ENCODE data around the gene FNBP1L. TPM values are rescaled to one million over a fixed set of nuclear protein-coding genes. Genes with fewer than 3 reads are reported as not detected.

Gene FNBP1L
- total RNA-seq, 1 donor from 2014 or later: 57.8 TPM

DNA sequence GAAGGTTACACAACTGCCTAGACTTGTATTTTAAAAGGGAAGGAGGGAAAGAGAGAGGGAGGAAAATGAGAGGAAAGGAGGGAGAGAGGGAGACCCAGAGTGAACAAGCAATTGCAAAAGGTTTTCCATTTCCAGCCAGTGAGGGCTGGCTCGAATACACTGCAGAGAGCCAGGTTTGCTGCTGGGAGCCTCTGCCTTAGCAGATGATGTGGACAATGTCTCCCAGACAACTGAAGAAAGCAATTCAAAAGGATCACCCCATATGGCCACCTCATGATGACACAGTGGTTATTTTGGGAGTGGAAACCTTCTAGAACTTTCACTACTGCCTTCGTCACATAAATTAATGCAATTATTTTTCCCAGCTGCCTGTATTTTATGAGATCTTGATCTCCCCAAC is 147.3 kb downstream of the FNBP1L start:
- peaks cover 40% of the 10 kb centered on the region for H3K4me1 Mint-ChIP-seq (ENCODE audit: low read depth, unreplicated experiment)
- TF ChIP-seq EZH2 (IDR thresholded peaks at IDR 0.05; ENCODE audit: insufficient read depth, low read length): no peak
- TF ChIP-seq, protein P1, sequence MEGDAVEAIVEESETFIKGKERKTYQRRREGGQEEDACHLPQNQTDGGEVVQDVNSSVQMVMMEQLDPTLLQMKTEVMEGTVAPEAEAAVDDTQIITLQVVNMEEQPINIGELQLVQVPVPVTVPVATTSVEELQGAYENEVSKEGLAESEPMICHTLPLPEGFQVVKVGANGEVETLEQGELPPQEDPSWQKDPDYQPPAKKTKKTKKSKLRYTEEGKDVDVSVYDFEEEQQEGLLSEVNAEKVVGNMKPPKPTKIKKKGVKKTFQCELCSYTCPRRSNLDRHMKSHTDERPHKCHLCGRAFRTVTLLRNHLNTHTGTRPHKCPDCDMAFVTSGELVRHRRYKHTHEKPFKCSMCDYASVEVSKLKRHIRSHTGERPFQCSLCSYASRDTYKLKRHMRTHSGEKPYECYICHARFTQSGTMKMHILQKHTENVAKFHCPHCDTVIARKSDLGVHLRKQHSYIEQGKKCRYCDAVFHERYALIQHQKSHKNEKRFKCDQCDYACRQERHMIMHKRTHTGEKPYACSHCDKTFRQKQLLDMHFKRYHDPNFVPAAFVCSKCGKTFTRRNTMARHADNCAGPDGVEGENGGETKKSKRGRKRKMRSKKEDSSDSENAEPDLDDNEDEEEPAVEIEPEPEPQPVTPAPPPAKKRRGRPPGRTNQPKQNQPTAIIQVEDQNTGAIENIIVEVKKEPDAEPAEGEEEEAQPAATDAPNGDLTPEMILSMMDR (IDR thresholded peaks at IDR 0.05; ENCODE audit: insufficient read depth, low read depth, low read length): no peak
- no peak overlapping the region for H3K4me3 ChIP-seq (ENCODE audit: insufficient read depth, low read depth, low read length)
- H3K4me2 ChIP-seq (ENCODE audit: low read length): peak overlapping the region; percentile 24
- peak overlapping the region; percentile 50 for H3K27ac ChIP-seq (ENCODE audit: low read depth, low read length)
- no peak for DNase-seq (ENCODE audit: low read depth)
- no peaks in the 10 kb centered on the region for H3K9me3 ChIP-seq (ENCODE audit: insufficient read depth, low read depth, low read length)
- peaks cover 97% of the 10 kb centered on the region for H3K79me2 ChIP-seq (ENCODE audit: insufficient read depth, low read length)
- peaks cover 34% of the 10 kb centered on the region for H3K4me1 ChIP-seq (ENCODE audit: insufficient read depth, low read length)
- H3K36me3 ChIP-seq (ENCODE audit: insufficient read depth, low read length): peaks cover 8% of the 10 kb centered on the region
- H3K27me3 Mint-ChIP-seq (ENCODE audit: low read depth, unreplicated experiment): no peaks in the 10 kb centered on the region
- H3K9me3 Mint-ChIP-seq (ENCODE audit: unreplicated experiment): no peaks in the 10 kb centered on the region
- peak overlapping the region; percentile 37 for H3K9ac ChIP-seq (ENCODE audit: low read length)
- H3K27ac Mint-ChIP-seq (ENCODE audit: unreplicated experiment): peak overlapping the region; percentile 63
- no peak overlapping the region for H2AFZ ChIP-seq (ENCODE audit: low read depth, low read length)
- no peak overlapping the region for H3K4me3 Mint-ChIP-seq (ENCODE audit: unreplicated experiment)
- H3K27me3 ChIP-seq (ENCODE audit: insufficient read depth, low read length): no peaks in the 10 kb centered on the region
- H3K36me3 Mint-ChIP-seq (ENCODE audit: low read depth, unreplicated experiment): peaks cover 16% of the 10 kb centered on the region
- no peak for FAIRE-seq
- peaks cover 97% of the 10 kb centered on the region for H4K20me1 ChIP-seq (ENCODE audit: insufficient read depth, low read length)

DNA sequence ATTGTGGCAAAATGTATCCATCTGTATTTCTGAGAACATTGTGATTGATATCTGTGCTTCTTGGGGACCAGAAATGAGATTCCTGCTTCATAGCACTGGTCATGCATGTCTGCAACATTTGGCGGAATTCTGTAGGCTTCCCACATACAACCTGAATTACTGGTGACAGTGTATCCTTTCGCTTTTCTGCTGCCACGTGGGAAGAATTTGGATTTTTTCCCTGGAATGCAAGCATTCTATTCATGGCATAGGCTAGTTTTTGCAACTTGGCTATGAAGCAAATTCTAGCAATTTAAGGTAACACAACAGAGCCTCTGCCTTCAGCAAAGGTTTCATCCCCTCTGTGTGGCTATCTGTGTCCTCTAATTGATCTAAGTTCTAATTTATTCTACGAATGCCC is 147.8 kb downstream of the FNBP1L start:
- no peak overlapping the region for H3K27ac Mint-ChIP-seq (ENCODE audit: unreplicated experiment)
- H3K27ac ChIP-seq (ENCODE audit: low read depth, low read length): peak overlapping the region; percentile 50
- DNase-seq (ENCODE audit: low read depth): peak; percentile 59

More for the DNA sequence above, 147.8 kb downstream of the FNBP1L start:
- Histone ChIP-seq H3K36me3 (ENCODE audit: insufficient read depth, low read length) (peaks cover 6% of the 10 kb centered on the region), H3K4me2 (ENCODE audit: low read length) (peak overlapping the region; percentile 24), H3K27me3 (ENCODE audit: insufficient read depth, low read length) (no peaks in the 10 kb centered on the region), H3K79me2 (ENCODE audit: insufficient read depth, low read length) (peaks cover 98% of the 10 kb centered on the region), H3K9ac (ENCODE audit: low read length) (peak overlapping the region; percentile 37), H3K4me3 (ENCODE audit: insufficient read depth, low read depth, low read length) (no peak overlapping the region), H3K4me1 (ENCODE audit: insufficient read depth, low read length) (peaks cover 34% of the 10 kb centered on the region), H3K9me3 (ENCODE audit: insufficient read depth, low read depth, low read length) (no peaks in the 10 kb centered on the region), H2AFZ (ENCODE audit: low read depth, low read length) (no peak overlapping the region), H4K20me1 (ENCODE audit: insufficient read depth, low read length) (peaks cover 97% of the 10 kb centered on the region)
- Mint-ChIP-seq H3K9me3 (ENCODE audit: unreplicated experiment) (no peaks in the 10 kb centered on the region), H3K4me1 (ENCODE audit: low read depth, unreplicated experiment) (peaks cover 39% of the 10 kb centered on the region), H3K36me3 (ENCODE audit: low read depth, unreplicated experiment) (peaks cover 16% of the 10 kb centered on the region), H3K27me3 (ENCODE audit: low read depth, unreplicated experiment) (no peaks in the 10 kb centered on the region), H3K4me3 (ENCODE audit: unreplicated experiment) (no peak overlapping the region)
- no peak for TF ChIP-seq EZH2 (IDR thresholded peaks at IDR 0.05; ENCODE audit: insufficient read depth, low read length)
- TF ChIP-seq, protein P1 (IDR thresholded peaks at IDR 0.05; ENCODE audit: insufficient read depth, low read depth, low read length): no peak
- peak; percentile 78 for FAIRE-seq

Data from astrocyte (in vitro differentiated cells and primary cell).